ENCODE results near the gene NIM1K. TPM values are rescaled to one million over a fixed set of nuclear protein-coding genes. Genes with fewer than 3 reads are reported as not detected.

NIM1K gene
- total and polyA plus RNA-seq, 2 of the 13 experiments (the other 11 are each of a cell fraction or from before 2014, with no cell fraction given) = 0.04 TPM; not detected in 1

DNA sequence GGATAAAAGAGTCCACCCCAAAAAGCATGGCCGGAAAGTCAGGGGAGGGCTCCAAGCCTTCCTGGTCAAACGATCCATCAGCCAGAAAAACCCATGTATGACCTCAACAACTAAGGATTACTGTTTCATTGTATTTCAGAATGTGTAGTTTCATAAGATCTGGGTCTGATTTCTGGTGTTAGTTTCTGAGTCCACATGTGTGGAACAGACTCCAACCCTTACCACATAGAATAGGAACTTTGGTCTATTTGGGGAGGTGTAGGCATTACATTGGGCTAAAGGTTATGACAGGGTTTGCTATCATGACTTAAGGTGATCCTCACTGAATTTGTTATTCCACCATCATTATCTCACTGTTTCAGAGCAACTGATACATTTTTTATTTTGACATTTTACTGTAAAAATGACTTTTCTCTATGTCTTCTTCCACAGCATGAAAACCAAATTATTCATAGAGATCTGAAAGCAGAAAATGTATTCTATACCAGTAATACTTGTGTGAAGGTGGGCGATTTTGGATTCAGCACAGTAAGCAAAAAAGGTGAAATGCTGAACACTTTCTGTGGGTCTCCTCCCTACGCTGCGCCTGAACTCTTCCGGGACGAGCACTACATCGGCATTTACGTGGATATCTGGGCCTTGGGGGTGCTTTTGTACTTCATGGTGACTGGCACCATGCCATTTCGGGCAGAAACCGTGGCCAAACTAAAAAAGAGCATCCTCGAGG, 87.7 kb downstream of the NIM1K start:
- no peak for TF ChIP-seq ZNF274 (CRISPR knock-in tag; IDR thresholded peaks at IDR 0.05)
- no peak for TF ChIP-seq RFX1 (IDR thresholded peaks at IDR 0.05)
- peak; percentile 57 for TF ChIP-seq MAFF (IDR thresholded peaks at IDR 0.05; ENCODE audit: low read depth, low read length)
- TF ChIP-seq MAFK (conservative IDR thresholded peaks at IDR 0.05 in 1 of 2, IDR thresholded peaks at IDR 0.05 in 1 of 2; ENCODE audit: low read length in 2 of 2) = peak; percentile 68 to 70; a peak in 3 of 4 replicates
- no peak for TF ChIP-seq NR0B2 (CRISPR knock-in tag; IDR thresholded peaks at IDR 0.05)
- TF ChIP-seq NFYC (CRISPR knock-in tag; IDR thresholded peaks at IDR 0.05) = no peak
- intact Hi-C loops (cut with micrococcal nuclease; ENCODE audit: unreplicated experiment) = no loop called here
- no peaks in the 10 kb centered on the region for H3K79me2 ChIP-seq (ENCODE audit: insufficient read depth, low read length)

More for the DNA sequence above, 87.7 kb downstream of the NIM1K start:
- FAIRE-seq = no peak
- Histone ChIP-seq H3K4me1 (ENCODE audit: insufficient read depth, low read length) (no peaks in the 10 kb centered on the region), H4K20me1 (ENCODE audit: insufficient read depth, low read length) (no peaks in the 10 kb centered on the region), H3K27me3 (ENCODE audit: control insufficient read depth in 1 of 2, insufficient read depth in 2 of 2, low read length in 2 of 2) (peaks cover 2 to 3% of the 10 kb centered on the region in 2 experiments; a peak in 1 of 5 replicates), H3K27ac (ENCODE audit: extremely low read length, insufficient read depth, low read length) (no peak overlapping the region), H3K36me3 (replicated peaks in 1 of 2; ENCODE audit: control insufficient read depth in 1 of 2, insufficient read depth in 2 of 2, low read length in 2 of 2) (no peaks in the 10 kb centered on the region), H3K9me3 (ENCODE audit: low read length) (no peaks in the 10 kb centered on the region), H2AFZ (ENCODE audit: low read length) (no peak overlapping the region), H3K9ac (ENCODE audit: insufficient read depth, low read depth, low read length) (no peak overlapping the region), H3K4me2 (ENCODE audit: low read depth, low read length) (no peak overlapping the region), H3K4me3 (replicated peaks in 1 of 3; ENCODE audit: insufficient read depth in 1 of 3, low read depth in 2 of 3, low read length in 3 of 3) (no peak overlapping the region)
- ATAC-seq = no peak
- WGBS (ENCODE audit: low lambda C conversion rate) = 40% methylated on average over 12 of the region's 12 CpGs
- CTCF ChIA-PET (ENCODE audit: low intra/inter-chr PET ratio, low total read pairs) = no interaction called here
- POLR2A ChIA-PET = no interaction called here
- in situ Hi-C loops (cut with HindIII; ENCODE audit: extremely low pct_ligation_motif_present, low pct_unique_long_range_greater_than_20kb) = no loop called here
- no TSS peak for BruUV-seq (replicated peaks)
- DNase-seq (ENCODE audit: low spot score) = no peak
